Cortex of kidney (tissue), 1 donor: ENCODE data around the gene NADSYN1.
"Not testable (repeated sequence)": the region's sequence is repeated elsewhere in the genome, so short reads cannot be mapped to it uniquely, and the experiment has no call there.

ENCODE experiments used
- DNase-seq: peaks from one replicate; lab custom pipeline; 2025; lab: John Stamatoyannopoulos, UW

NADSYN1 gene

DNA sequence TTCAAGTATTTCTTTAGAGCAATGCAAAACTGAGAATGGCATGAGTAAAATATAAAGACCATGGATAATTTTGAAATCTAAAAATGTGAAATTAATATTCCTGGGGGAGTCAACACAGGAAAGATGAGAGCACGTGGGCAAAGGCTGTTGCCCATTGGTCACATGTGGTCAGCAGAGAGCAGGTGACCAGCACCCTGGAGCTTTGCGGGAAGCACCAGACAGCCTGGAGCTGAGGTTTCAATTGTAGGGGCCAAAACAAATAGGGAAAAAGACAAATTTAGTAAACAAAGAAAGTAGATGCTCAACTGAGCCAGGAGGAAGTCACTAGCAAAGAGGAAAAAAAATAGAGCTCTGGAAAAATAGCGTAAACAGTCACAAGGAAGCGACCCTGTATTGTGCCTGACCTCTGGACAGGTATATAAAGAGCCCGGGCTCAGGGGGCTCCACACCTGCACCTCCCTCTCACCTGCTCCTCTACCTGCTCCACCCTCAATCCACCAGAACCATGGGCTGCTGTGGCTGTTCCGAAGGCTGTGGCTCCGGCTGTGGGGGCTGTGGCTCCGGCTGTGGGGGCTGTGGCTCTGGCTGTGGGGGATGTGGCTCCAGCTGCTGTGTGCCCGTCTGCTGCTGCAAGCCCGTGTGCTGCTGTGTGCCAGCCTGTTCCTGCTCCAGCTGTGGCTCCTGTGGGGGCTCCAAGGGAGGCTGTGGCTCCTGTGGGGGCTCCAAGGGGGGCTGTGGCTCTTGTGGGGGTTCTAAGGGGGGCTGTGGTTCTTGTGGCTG, 74.0 kb downstream of the NADSYN1 start, which contains the start of gene KRTAP5-7:
Gene KRTAP5-7 (plus strand): TSS at position 472 of the 780 bp plus-strand sequence. CDS start 34 bp downstream, at position 506.
- DNase-seq: not testable (repeated sequence)

DNA sequence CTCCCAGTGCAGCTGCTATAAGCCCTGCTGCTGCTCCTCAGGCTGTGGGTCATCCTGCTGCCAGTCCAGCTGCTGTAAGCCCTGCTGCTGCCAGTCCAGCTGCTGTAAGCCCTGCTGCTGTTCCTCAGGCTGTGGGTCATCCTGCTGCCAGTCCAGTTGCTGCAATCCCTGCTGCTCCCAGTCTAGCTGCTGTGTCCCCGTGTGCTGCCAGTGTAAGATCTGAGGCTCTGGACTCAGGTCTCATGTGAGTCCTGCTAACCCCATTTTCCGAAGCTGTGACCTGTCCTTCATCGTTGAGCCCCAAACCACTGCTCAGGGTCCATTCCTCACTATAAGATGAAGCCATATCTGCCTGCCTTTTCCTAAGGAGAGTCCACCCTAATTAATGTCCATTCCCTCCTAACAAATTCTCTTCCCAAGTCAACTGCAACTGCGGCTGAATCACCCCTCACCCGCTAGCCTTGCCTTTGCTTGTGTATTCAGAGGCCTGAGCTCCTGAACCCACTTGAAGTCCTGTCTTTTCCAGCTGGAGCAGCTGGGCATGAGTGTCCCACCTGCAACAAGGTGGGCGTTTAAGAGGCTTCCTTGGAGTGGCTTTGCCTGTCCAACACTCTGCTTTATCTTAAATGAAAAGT, 74.7 kb downstream of the NADSYN1 start:
- DNase-seq: no peak

DNA sequence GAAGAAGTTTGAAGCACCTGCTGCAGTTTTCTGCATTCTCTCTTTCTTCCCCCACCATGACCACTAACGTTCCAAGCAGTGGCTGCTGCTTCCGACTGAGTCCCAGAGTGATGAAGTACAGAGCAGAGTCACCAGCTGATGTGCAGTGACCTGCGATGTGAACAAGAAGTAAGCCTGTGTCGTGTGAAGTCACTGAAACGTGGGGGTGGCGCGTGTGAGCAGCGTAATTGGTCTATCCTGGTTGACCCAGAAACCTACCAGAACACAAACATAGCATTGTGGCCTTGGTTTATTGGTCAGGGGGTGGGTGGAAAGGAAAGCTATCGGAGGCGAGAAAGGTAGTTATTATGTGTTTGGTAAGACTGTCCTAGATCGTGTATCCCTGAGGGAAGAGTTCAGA, 77.6 kb downstream of the NADSYN1 start:
- no peak for DNase-seq

DNA sequence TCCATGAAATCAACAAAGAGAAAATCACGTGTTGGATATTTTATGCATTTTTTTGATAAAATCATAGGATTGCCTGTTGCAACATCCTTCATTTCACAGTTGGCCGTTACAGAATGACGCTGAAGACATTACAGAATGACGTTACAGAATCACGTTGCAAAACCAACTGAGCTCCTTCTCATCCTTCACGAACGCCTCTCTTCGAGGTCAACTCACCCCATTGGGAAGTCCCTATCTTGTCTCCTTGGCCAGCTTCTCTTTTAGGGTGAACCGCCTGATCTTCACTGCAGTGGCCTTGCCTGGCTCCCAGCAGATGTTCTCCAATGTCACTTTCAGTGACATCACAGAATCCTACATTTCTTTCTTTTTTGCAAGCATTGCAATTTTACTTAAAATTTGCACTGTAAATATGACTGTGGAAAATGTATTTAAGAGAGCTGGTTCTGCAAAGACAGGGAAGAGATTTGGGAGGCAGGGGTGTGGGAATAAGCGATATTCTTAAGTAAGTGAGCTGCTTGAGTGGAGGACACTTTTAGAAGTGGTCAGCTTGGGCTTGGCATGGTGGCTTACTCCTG, 79.1 kb downstream of the NADSYN1 start:
- no peak for DNase-seq

- not testable (repeated sequence) for DNase-seq
These were observed 82.0 kb downstream of the NADSYN1 start for GRCh38 chr11:71534711-71535608.

DNA sequence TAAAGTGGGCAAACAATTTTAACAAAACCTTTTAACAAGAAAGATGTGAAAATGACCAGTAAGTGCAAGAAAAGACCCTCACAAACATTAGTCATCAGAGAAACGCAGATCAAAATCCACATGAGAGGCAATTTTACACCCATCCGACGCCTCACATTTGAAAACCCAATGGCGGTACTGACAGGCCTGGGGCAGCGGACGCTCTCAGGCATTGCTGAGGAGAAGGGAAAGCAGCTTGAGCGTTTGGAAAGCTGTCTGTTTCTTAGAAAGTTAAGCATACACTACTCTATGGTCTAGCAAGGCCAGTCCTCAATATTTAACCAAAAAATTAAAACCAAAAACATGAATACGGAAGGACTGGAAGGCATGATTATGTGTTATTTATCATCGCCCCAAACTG, 82.8 kb downstream of the NADSYN1 start:
- no peak for DNase-seq

DNA sequence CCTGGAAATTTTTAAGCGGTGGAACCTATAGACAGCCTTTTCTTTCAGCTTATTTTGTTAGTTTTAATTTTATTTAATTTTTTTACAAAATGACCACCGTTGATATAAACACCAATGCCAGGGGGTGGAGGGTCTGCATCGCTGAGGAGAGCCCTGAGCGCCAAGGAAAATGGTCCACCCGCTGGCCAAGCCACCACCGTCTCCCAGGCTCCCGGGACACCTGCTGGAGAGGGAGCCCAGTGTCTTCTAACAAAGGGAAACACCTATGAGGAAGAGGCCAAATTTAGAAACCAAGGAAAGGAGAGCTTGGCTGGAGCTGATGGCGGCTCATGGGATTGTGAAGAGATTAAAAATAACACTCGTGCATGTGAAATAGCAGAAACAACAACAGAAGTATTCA, 84.5 kb downstream of the NADSYN1 start:
- DNase-seq: no peak

GRCh38 chr11:71537977-71538665, 85.1 kb downstream of the NADSYN1 start, which contains the start of gene KRTAP5-8:
TSS of gene KRTAP5-8 (plus strand) at chr11:71538025. CDS start at chr11:71538056, 31 bp downstream.
- not testable (repeated sequence) for DNase-seq

DNA sequence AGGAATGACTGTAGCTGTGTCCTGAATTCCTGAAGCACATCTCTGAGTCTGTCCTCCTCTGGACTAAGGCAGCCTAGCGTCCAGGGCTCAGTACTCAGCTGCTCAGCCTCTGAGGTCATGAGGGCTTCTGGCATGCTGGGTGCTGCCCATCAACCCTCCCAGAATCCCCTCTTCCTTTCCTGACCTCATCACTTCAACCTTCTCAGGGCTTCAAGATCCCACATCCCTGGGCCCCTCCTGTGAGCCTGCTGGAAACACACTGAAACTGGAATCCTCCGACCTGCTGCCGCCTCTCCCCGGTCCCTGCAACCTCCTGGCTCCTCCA, 85.6 kb downstream of the NADSYN1 start:
- no peak for DNase-seq

GRCh38 chr11:71539017-71539416, 86.0 kb downstream of the NADSYN1 start:
- DNase-seq: no peak

GRCh38 chr11:71539971-71540370, 87.0 kb downstream of the NADSYN1 start:
- not testable (repeated sequence) for DNase-seq

GRCh38 chr11:71540521-71541304, 87.7 kb downstream of the NADSYN1 start:
- not testable (repeated sequence) for DNase-seq

DNA sequence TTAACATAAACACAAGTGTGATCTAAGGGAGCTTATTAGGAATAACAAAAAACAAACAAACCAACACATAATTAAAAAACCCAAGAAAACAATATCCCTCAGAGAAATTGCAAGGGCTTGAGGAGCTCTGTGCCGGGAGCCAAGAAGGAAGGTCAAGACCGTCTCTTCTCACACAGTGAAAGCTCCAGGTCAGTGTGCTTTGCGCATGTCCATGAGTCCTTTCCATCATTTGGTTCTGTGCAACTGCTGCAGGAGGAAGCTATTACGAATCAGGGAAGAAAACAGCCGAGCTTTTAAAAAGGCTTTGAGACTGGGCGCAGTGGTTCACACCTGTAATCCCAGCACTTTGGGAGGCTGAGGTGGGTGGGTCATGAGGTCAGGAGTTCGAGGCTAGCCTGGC, 89.4 kb downstream of the NADSYN1 start:
- no peak for DNase-seq

DNA sequence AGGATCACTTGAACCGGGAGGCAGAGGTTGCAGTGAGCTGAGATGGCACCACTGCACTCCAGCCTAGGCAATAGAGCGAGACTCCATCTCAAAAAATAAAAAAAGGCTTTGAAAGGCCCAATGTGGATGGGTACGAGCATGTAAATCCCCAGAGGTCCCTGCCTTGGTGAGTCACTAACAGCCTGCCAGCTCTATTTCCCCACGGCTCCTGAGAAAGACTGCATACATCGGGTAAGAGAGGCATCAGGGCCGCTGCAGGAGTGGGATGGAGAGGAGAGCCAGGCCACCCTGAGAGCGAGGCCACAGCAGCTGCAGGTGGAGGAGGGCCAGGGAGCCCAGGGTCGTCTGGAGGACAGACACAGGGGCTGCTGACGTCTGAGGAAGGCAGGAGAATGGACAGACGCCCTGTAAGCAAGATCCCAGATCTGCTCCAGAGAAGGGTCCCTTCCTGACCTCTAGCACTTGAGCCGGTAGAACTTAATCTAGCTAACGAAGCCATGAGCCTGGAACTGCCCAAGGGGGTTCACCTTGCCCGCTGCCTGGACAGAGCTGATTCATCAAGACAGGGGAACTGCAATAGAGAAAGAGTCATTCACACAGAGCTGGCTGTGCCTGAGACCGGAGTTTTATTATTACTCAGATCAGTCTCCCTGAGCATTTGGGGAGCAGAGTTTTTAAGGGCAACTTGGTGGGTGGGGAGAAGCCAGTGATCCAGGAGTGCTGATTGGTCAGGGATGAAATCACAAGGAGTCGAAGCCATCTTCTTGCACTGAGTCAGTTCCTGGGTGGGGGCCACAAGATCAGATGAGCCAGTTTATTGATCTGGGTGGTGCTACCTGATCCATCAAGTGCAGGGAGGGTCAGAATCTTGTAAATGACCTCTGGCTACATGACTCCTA, 90.1 kb downstream of the NADSYN1 start:
- DNase-seq: no peak

GRCh38 chr11:71543866-71544265, 90.9 kb downstream of the NADSYN1 start:
- DNase-seq: no peak

- DNase-seq: no peak
These were observed 91.7 kb downstream of the NADSYN1 start for GRCh38 chr11:71544525-71545214.

- DNase-seq: no peak
These were observed 92.5 kb downstream of the NADSYN1 start for GRCh38 chr11:71545405-71545966.

DNA sequence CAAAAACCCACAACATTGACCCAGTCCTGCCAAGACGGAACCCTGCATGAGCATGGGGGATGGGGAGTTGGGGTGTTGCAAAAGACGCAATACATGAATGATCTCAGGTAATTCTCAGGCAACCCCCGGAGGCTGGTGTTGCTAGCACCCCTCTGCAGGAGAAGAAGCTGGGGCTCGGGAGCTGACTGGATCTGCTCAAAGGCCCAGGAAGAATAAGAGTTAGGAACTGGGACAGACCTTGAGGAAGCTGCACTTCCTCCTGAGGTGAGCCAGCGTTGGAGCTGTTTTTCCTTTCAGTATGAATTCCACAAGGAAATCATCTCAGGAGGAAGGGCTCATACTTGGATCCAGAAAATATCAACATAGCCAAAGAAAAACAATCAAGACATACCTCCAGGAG, 95.1 kb downstream of the NADSYN1 start, which contains the start of gene KRTAP5-9:
Gene KRTAP5-9 (plus strand): TSS at position 301 of the 400 bp plus-strand sequence. CDS start 238 bp downstream, outside the sequence.
- DNase-seq: no peak
